Epithelial cell of proximal tubule (primary cell): ENCODE results near the gene TBC1D24. TPM values are rescaled to one million over a fixed set of nuclear protein-coding genes. Genes with fewer than 3 reads are reported as not detected.

ENCODE experiments used
- DNase-seq: peaks from one replicate; pipeline ENCODE4 v3.0.0-alpha.2; 2011; ENCODE audit warnings: low read depth
- H3K4me3 ChIP-seq: 2 replicates; pipeline ENCODE4 v1.5.1; 2011; ENCODE audit warnings: low read depth, mild to moderate bottlenecking, low read length
- CTCF ChIP-seq: conservative IDR thresholded peaks from 2 replicates; pipeline ENCODE4 v1.5.1; 2012; ENCODE audit warnings: low read depth, mild to moderate bottlenecking, low read length
- total RNA-seq: library from RNA; depleted of rRNA; stranded (reverse); fragments of >200 nt; gene quantifications from 2 replicates; pipeline ENCODE4 v1.2.3, GENCODE V29; 2015

TBC1D24 gene
- total RNA-seq, 1 donor from 2014 or later: 7.8 TPM

GRCh38 chr16:2495041-2495440 is 20.1 kb downstream of the TBC1D24 start:
- no peak for DNase-seq
- no peak for TF ChIP-seq CTCF

GRCh38 chr16:2496223-2497115 is 21.5 kb downstream of the TBC1D24 start:
- TF ChIP-seq CTCF: no peak
- no peak for DNase-seq
- H3K4me3 ChIP-seq: no peak overlapping the region

More at GRCh38 chr16:2495041-2495440, 20.1 kb downstream of the TBC1D24 start:
- H3K4me3 ChIP-seq: no peak overlapping the region

- no peak for DNase-seq
- H3K4me3 ChIP-seq: no peak overlapping the region
- TF ChIP-seq CTCF: no peak
Observed at GRCh38 chr16:2497116-2497630, 22.2 kb downstream of the TBC1D24 start.

GRCh38 chr16:2497695-2498484 is 23.0 kb downstream of the TBC1D24 start:
- DNase-seq: no peak
- H3K4me3 ChIP-seq: no peak overlapping the region
- TF ChIP-seq CTCF: no peak

- no peak for TF ChIP-seq CTCF
- no peak for DNase-seq
- no peak overlapping the region for H3K4me3 ChIP-seq
Observed at GRCh38 chr16:2498531-2499253, 23.8 kb downstream of the TBC1D24 start.

GRCh38 chr16:2499454-2499853 is 24.5 kb downstream of the TBC1D24 start:
- no peak for DNase-seq
- no peak overlapping the region for H3K4me3 ChIP-seq
- TF ChIP-seq CTCF: no peak
